ENCODE data around the gene GALNTL6. TPM values are rescaled to one million over a fixed set of nuclear protein-coding genes. Genes with fewer than 3 reads are reported as not detected.

Gene GALNTL6
- total and polyA plus RNA-seq, 9 of the 15 experiments (the other 6 are each of a cell fraction or from before 2014, with no cell fraction given), result 0.18 to 0.50 (median 0.29) TPM

- TF ChIP-seq ZBTB5 (IDR thresholded peaks at IDR 0.05) (no peak), ZNF431 (CRISPR knock-in tag; IDR thresholded peaks at IDR 0.05) (no peak), NKRF (IDR thresholded peaks at IDR 0.05; ENCODE audit: borderline replicate concordance) (no peak), TAF7 (tag; IDR thresholded peaks at IDR 0.05) (no peak), ZNF124 (CRISPR knock-in tag; IDR thresholded peaks at IDR 0.05) (no peak)
Measured at GRCh38 chr4:172986114-172986513, 1172.9 kb downstream of the GALNTL6 start (continued).

- no peak for FAIRE-seq
- Histone ChIP-seq H4K20me1 (replicated peaks; ENCODE audit: control insufficient read depth, insufficient read depth, low read length) (no peaks in the 10 kb centered on the region), H3K36me3 (ENCODE audit: control insufficient read depth, insufficient read depth, low read length) (no peaks in the 10 kb centered on the region), H3K9me1 (ENCODE audit: control insufficient read depth, insufficient read depth, low read length) (no peaks in the 10 kb centered on the region), H3K4me1 (replicated peaks in 1 of 2; ENCODE audit: control insufficient read depth in 2 of 2, insufficient read depth in 2 of 2, low read length in 2 of 2) (peaks cover 0 to 20% of the 10 kb centered on the region in 2 experiments; a peak in 3 of 5 replicates), H3K4me3 (no peak overlapping the region), H3K9me3 (replicated peaks; ENCODE audit: control insufficient read depth, insufficient read depth, low read depth, low read length) (no peaks in the 10 kb centered on the region), H3K79me2 (ENCODE audit: control insufficient read depth, insufficient read depth, low read length) (no peaks in the 10 kb centered on the region), H3K27ac (ENCODE audit: extremely low read depth, low read depth, low read length) (no peak overlapping the region), H3K27me3 (ENCODE audit: control insufficient read depth in 2 of 2, insufficient read depth in 2 of 2, low read length in 2 of 2) (no peaks in the 10 kb centered on the region), H3K4me2 (ENCODE audit: insufficient read depth, low read length) (no peak overlapping the region), H2AFZ (ENCODE audit: low read depth, low read length) (no peak overlapping the region), H3K9ac (ENCODE audit: insufficient read depth in 1 of 2, low read depth in 2 of 2, low read length in 2 of 2) (no peak overlapping the region)
- ChIA-PET POLR2A (no interaction called here), CTCF (ENCODE audit: low intra/inter-chr PET ratio) (no interaction called here)
- no peak for ATAC-seq
- in situ Hi-C loops (cut with MboI), result no loop called here
- intact Hi-C loops (cut with micrococcal nuclease), result no loop called here
- BruUV-seq (replicated peaks), result no TSS peak
- DNase-seq (ENCODE audit: extremely low read depth in 1 of 4, low spot score in 3 of 4), result no peak
- 20% methylated on average over 3 of the region's 3 CpGs for WGBS (ENCODE audit: insufficient coverage, low coverage, missing lambda C conversion rate)
- TF ChIP-seq ZBTB34 (CRISPR knock-in tag; IDR thresholded peaks at IDR 0.05), result no peak
- peak; percentile 32; the same call in 1 of the 2 replicates for TF ChIP-seq CBFA2T2 (conservative IDR thresholded peaks at IDR 0.05)
- TF ChIP-seq SMAD3 (CRISPR knock-in tag; conservative IDR thresholded peaks at IDR 0.05), result no peak
- peak; percentile 49; the same call in 1 of the 2 replicates for TF ChIP-seq CBFA2T3 (IDR thresholded peaks at IDR 0.05)
- TF ChIP-seq CBFB (CRISPR knock-in tag; IDR thresholded peaks at IDR 0.05), result no peak
- TF ChIP-seq KLF16 (IDR thresholded peaks at IDR 0.05), result no peak
- TF ChIP-seq POU5F1 (IDR thresholded peaks at IDR 0.05; ENCODE audit: borderline replicate concordance, low read depth, low read length, partially characterized antibody), result no peak
- no peak for TF ChIP-seq CCAR2 (IDR thresholded peaks at IDR 0.05; ENCODE audit: low read depth, low read length)
- TF ChIP-seq MYC (IDR thresholded peaks at IDR 0.05; ENCODE audit: low read depth, low read length), result no peak
- no peak for TF ChIP-seq MYC (CRISPR knock-in tag; IDR thresholded peaks at IDR 0.05; ENCODE audit: borderline replicate concordance, low read depth)
- no peak for TF ChIP-seq TCF7L2 (IDR thresholded peaks at IDR 0.05; ENCODE audit: low read depth, low read length)
- TF ChIP-seq KDM1A (IDR thresholded peaks at IDR 0.05), result peak in 1 of 2 experiments; percentile 24; a peak in 1 of 4 replicates
- no peak for TF ChIP-seq HDGF (IDR thresholded peaks at IDR 0.05)
Measured at GRCh38 chr4:172989984-172990820, 1177.0 kb downstream of the GALNTL6 start.

Measured in K562 (cell line).